GM18526 (cell line): ENCODE measurements around the gene MRPL9.
A peak's percentile ranks its signal among the peaks of the same experiment; 100 is the strongest.

Experiments used
- POLR2A ChIP-seq: IDR thresholded peaks from 3 replicates; pipeline ENCODE4 v1.6.1; 2011; ENCODE audit not compliant: insufficient read length; ENCODE audit errors: extremely low read depth

Gene MRPL9

GRCh38 chr1:151799179-151800022, 36.1 kb upstream of the MRPL9 start:
- no peak for TF ChIP-seq POLR2A

- no peak for TF ChIP-seq POLR2A
Observed at GRCh38 chr1:151798571-151798970, 35.3 kb upstream of the MRPL9 start.

GRCh38 chr1:151790940-151791651, 27.8 kb upstream of the MRPL9 start:
- no peak for TF ChIP-seq POLR2A

- TF ChIP-seq POLR2A: peak; percentile 24
Observed at GRCh38 chr1:151790071-151790939, 27.0 kb upstream of the MRPL9 start, which contains the start of gene TDRKH. Gene TDRKH (minus strand): TSS chr1:151790500. CDS start chr1:151783022, 7,478 bp downstream.

GRCh38 chr1:151787689-151788088, 24.4 kb upstream of the MRPL9 start:
- TF ChIP-seq POLR2A: no peak

GRCh38 chr1:151783796-151784195, 20.5 kb upstream of the MRPL9 start:
- TF ChIP-seq POLR2A: no peak

GRCh38 chr1:151782741-151783140, 19.4 kb upstream of the MRPL9 start:
- TF ChIP-seq POLR2A: no peak

- no peak for TF ChIP-seq POLR2A
Observed at GRCh38 chr1:151779852-151780251, 16.6 kb upstream of the MRPL9 start.

- no peak for TF ChIP-seq POLR2A
Observed at GRCh38 chr1:151777317-151777716, 14.0 kb upstream of the MRPL9 start.

GRCh38 chr1:151776665-151777062, 13.4 kb upstream of the MRPL9 start:
- no peak for TF ChIP-seq POLR2A

GRCh38 chr1:151775894-151776664, 12.8 kb upstream of the MRPL9 start:
- TF ChIP-seq POLR2A: no peak

GRCh38 chr1:151774256-151774922, 11.1 kb upstream of the MRPL9 start:
- no peak for TF ChIP-seq POLR2A

- no peak for TF ChIP-seq POLR2A
Observed at GRCh38 chr1:151773702-151774101, 10.4 kb upstream of the MRPL9 start.

GRCh38 chr1:151763990-151764389, 694 bp upstream of the MRPL9 start:
- TF ChIP-seq POLR2A: no peak
